ENCODE data around the gene ORMDL3. TPM values are rescaled to one million over a fixed set of nuclear protein-coding genes. Genes with fewer than 3 reads are reported as not detected.
"Not testable (repeated sequence)": the region's sequence is repeated elsewhere in the genome, so short reads cannot be mapped to it uniquely, and the experiment has no call there.

Gene ORMDL3
- total and polyA plus RNA-seq, 8 donors = 47.6 to 107 (median 82.7) TPM

DNA sequence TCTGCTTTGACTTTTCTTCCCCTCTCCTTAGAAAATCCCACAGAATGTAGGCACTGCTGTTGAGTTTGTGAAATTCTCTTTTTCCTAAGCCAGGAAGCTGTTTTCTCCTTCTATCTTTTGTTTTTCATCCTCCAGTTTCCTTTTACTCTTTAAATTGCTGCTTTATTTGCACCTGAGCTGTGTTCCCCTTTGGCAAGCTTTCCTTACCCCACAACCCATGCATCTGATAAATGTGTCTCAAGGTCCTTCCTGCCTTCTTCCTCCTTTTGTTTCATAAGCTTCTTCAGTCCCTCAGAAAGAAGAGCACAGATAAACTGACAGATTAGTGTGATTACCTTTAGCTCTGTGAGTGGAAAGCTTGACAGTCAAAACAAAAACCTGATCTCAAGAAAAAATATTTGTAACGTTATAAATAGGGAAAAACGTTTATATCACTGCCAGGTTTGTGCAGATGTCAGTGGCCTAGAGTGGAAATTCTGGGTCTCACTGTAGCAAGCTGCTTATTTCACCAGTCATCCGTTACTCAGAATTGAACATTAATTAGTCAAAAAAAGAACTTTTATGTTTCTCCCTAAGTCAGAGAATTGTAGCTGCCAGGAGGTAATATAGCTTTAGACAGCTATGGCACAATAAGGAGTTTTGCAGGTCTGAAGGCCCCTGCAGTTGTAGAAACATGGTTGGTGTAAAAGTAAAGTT is 32.6 kb downstream of the ORMDL3 start:
- H3K36me3 ChIP-seq = no peaks in the 10 kb centered on the region
- no peak overlapping the region for H3K27ac ChIP-seq
- no peak for ATAC-seq
- no peaks in the 10 kb centered on the region for H3K4me1 ChIP-seq
- H3K27me3 ChIP-seq = peaks cover 0 to 17% of the 10 kb centered on the region in 2 donors
- TF ChIP-seq, protein P1, sequence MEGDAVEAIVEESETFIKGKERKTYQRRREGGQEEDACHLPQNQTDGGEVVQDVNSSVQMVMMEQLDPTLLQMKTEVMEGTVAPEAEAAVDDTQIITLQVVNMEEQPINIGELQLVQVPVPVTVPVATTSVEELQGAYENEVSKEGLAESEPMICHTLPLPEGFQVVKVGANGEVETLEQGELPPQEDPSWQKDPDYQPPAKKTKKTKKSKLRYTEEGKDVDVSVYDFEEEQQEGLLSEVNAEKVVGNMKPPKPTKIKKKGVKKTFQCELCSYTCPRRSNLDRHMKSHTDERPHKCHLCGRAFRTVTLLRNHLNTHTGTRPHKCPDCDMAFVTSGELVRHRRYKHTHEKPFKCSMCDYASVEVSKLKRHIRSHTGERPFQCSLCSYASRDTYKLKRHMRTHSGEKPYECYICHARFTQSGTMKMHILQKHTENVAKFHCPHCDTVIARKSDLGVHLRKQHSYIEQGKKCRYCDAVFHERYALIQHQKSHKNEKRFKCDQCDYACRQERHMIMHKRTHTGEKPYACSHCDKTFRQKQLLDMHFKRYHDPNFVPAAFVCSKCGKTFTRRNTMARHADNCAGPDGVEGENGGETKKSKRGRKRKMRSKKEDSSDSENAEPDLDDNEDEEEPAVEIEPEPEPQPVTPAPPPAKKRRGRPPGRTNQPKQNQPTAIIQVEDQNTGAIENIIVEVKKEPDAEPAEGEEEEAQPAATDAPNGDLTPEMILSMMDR (IDR thresholded peaks at IDR 0.05) = no peak
- DNase-seq = no peak
- no peaks in the 10 kb centered on the region for H3K9me3 ChIP-seq
- H3K4me3 ChIP-seq = no peak overlapping the region
- intact Hi-C loops (cut with DNase I) = no loop called here

DNA sequence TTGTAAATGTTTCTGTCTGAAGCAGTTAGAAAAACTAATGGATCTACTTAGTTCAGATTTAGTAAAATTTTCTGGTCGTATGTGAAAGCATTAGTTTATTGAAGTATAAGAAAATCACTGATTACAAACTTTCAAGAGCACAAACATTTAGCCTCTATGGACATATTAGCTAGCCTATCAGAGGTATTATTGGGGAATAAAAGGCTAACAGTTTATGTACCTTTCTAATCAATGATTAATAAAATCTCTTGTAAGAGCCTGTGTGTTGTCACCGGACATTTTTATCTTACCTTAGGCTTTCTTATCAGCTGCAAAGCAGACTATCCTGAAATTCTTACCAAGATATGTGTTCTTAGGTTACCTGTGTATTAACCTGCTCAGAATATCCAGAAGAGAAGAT is 38.2 kb downstream of the ORMDL3 start:
- no peak for ATAC-seq
- no peak overlapping the region for H3K4me3 ChIP-seq
- TF ChIP-seq, protein P1 (IDR thresholded peaks at IDR 0.05) = no peak
- no peaks in the 10 kb centered on the region for H3K9me3 ChIP-seq
- H3K27ac ChIP-seq = no peak overlapping the region
- H3K36me3 ChIP-seq = no peaks in the 10 kb centered on the region
- intact Hi-C loops (cut with DNase I) = no loop called here
- no peak for DNase-seq
- peaks cover 0 to 29% of the 10 kb centered on the region in 2 donors for H3K27me3 ChIP-seq
- H3K4me1 ChIP-seq = no peaks in the 10 kb centered on the region

DNA sequence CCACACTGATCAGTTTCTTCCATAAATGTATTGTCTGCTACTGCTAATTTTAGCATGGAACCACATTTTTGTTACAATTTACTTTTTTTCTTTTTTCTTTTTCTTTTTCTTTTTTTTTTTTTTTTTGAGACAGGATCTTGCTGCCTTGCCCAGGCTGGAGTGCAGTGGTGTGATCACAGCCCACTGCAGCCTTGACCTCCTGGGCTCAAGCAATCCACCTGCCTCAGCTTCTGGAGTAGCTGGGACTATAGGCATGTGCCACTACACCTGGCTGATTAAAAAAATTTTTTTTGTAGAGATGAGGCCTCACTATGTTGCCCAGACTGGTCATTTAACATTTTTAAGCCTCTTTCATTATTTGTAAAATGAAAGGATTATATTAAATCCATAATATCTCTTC is 40.3 kb downstream of the ORMDL3 start:
- intact Hi-C loops (cut with DNase I) = no loop called here
- TF ChIP-seq, protein P1 (IDR thresholded peaks at IDR 0.05) = no peak
- DNase-seq = no peak
- Histone ChIP-seq H3K4me3 (no peak overlapping the region), H3K9me3 (no peaks in the 10 kb centered on the region), H3K4me1 (no peaks in the 10 kb centered on the region), H3K36me3 (no peaks in the 10 kb centered on the region), H3K27me3 (peaks cover 0 to 29% of the 10 kb centered on the region in 2 donors), H3K27ac (no peak overlapping the region)
- ATAC-seq = no peak

DNA sequence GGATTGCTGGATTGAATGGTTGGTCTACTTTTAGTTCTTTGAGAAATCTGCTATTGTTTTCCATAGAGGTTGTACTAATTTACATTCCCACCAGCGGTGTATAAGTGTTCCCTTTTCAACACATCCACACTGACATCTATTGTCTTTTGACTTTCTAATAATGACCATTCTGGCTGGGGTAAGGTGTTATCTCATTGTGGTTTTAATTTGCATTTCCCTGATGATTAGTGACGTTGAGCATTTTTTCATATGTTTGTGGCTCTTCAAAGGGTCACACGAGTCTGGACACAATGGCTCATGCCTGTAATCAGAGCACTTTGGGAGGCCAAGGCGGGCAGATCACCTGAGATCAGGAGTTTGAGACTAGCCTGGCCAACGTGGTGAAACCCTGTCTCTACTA is 41.3 kb downstream of the ORMDL3 start:
- DNase-seq; H3K36me3 ChIP-seq; H3K4me3 ChIP-seq; H3K27ac ChIP-seq; ATAC-seq; H3K4me1 ChIP-seq; intact Hi-C loops (cut with DNase I); H3K9me3 ChIP-seq: not testable (repeated sequence)
- H3K27me3 ChIP-seq = peaks cover 0 to 20% of the 10 kb centered on the region in 2 donors

DNA sequence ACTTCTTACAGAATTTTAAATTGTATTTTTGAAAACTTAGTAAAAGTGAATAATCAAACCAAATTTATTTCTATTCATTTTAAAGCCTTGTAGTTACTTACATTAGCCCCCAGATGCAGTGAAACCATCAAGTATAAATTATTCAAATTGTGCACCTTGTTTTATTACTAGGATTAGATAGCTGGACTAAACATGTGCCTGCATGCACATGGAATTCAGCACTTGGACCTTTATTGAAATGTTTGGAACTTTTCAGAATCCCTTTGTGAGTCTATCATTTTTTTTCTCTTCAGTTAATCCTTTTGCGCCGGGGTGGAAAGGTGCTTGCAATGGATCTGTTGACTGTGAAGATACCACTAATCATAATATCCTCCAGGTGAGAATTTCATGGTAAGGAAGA is 54.6 kb downstream of the ORMDL3 start:
- H3K4me3 ChIP-seq = no peak overlapping the region
- no peak overlapping the region for H3K27ac ChIP-seq
- intact Hi-C loops (cut with DNase I) = no loop called here
- H3K27me3 ChIP-seq = peaks cover 12 to 52% of the 10 kb centered on the region in 2 donors
- TF ChIP-seq, protein P1 (IDR thresholded peaks at IDR 0.05) = no peak
- H3K4me1 ChIP-seq = no peaks in the 10 kb centered on the region
- H3K9me3 ChIP-seq = peaks cover 0 to 3% of the 10 kb centered on the region in 2 donors
- no peak for DNase-seq
- H3K36me3 ChIP-seq = no peaks in the 10 kb centered on the region
- no peak for ATAC-seq

DNA sequence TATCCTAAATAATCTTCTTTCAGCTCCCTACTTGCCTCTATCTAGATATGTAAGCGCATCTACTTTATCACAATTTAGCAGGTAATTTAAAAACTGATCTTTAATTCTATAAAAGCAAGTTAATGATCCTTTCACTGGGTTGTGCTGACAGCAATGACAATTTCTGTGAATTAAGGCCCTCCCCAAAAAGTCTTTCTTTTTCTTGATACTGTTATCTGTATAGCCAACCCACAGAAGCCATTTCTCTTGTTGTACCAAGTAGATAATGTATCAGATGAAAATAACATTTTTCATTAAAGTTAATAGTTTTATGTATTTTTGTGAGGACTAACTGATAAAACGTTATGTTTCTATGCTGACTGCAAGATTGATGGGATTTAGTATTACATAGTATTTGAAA is 55.6 kb downstream of the ORMDL3 start:
- H3K4me1 ChIP-seq = no peaks in the 10 kb centered on the region
- TF ChIP-seq, protein P1 (IDR thresholded peaks at IDR 0.05) = no peak
- H3K36me3 ChIP-seq = no peaks in the 10 kb centered on the region
- ATAC-seq (no peak), DNase-seq (no peak)
- no peak overlapping the region for H3K27ac ChIP-seq
- peaks cover 0 to 3% of the 10 kb centered on the region in 2 donors for H3K9me3 ChIP-seq
- H3K27me3 ChIP-seq = peaks cover 17 to 57% of the 10 kb centered on the region in 2 donors
- intact Hi-C loops (cut with DNase I) = no loop called here
- no peak overlapping the region for H3K4me3 ChIP-seq

All from left lung (tissue), 10 donors.